ENCODE measurements around the gene EGFR.

The EGFR gene

GRCh38 chr7:55212838-55213237, 194.0 kb downstream of the EGFR start:
- DNase-seq (ENCODE audit: low spot score in 2 of 2) (no peak), ATAC-seq (ENCODE audit: low read depth) (no peak)
- Mint-ChIP-seq H3K27me3 (peaks cover 3% of the 10 kb centered on the region), H3K9me3 (no peaks in the 10 kb centered on the region), H3K36me3 (no peaks in the 10 kb centered on the region), H3K4me3 (no peak overlapping the region), H3K27ac (no peak overlapping the region), H3K4me1 (no peaks in the 10 kb centered on the region)

DNA sequence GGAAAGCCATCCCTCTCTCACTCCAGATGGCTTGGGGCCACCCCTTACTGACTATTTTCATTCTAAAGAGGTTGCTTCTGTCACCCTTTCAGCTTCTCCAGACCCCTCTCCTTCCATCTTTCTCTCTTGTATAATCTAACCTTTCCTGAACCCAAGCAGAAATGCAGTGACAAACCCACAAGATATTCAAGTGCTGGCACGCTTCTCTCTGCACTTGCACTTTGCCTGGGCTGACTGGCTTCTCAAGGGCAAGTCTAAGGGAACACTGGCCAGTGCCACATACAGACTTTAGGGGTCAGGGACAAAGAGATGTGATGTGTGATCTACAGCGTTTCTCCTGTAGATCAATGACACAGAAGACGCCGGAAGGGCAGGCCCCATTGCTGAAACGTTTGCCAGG, 195.9 kb downstream of the EGFR start:
- H3K27me3 Mint-ChIP-seq = peaks cover 3% of the 10 kb centered on the region
- no peak overlapping the region for H3K4me3 Mint-ChIP-seq
- ATAC-seq (ENCODE audit: low read depth) (no peak), DNase-seq (ENCODE audit: low spot score in 2 of 2) (no peak)
- no peaks in the 10 kb centered on the region for H3K36me3 Mint-ChIP-seq
- H3K9me3 Mint-ChIP-seq = no peaks in the 10 kb centered on the region
- H3K27ac Mint-ChIP-seq = no peak overlapping the region
- H3K4me1 Mint-ChIP-seq = no peaks in the 10 kb centered on the region

GRCh38 chr7:55223023-55223422, 204.2 kb downstream of the EGFR start:
- H3K36me3 Mint-ChIP-seq = no peaks in the 10 kb centered on the region
- H3K4me3 Mint-ChIP-seq = no peak overlapping the region
- H3K9me3 Mint-ChIP-seq = peaks cover 5% of the 10 kb centered on the region
- DNase-seq (ENCODE audit: low spot score in 2 of 2) (no peak), ATAC-seq (ENCODE audit: low read depth) (no peak)
- H3K27ac Mint-ChIP-seq = no peak overlapping the region
- H3K27me3 Mint-ChIP-seq = peaks cover 7% of the 10 kb centered on the region
- no peaks in the 10 kb centered on the region for H3K4me1 Mint-ChIP-seq

DNA sequence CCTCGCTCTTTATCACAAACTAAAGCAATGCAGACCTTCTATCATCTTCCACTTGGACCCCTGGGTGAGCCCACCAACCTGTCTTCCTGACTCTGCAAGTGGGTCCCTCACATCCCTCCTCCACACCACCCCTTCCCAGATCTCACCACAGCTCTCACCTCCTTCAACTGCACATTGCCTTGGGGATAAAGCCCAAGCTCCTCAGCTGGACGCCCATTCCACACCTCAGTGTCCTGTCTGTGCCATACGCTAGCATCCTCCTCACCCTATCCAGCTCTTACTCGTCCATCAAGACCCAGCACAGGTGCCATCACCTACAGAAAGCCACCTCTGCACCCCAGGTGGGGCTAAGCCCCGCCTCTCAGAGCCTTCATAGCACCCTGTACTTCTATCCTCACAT, 205.3 kb downstream of the EGFR start:
- H3K36me3 Mint-ChIP-seq = peaks cover 2% of the 10 kb centered on the region
- DNase-seq (ENCODE audit: low spot score in 2 of 2) (no peak), ATAC-seq (ENCODE audit: low read depth) (no peak)
- no peaks in the 10 kb centered on the region for H3K4me1 Mint-ChIP-seq
- H3K27me3 Mint-ChIP-seq = peaks cover 9% of the 10 kb centered on the region
- H3K4me3 Mint-ChIP-seq = no peak overlapping the region
- H3K9me3 Mint-ChIP-seq = peaks cover 8% of the 10 kb centered on the region
- H3K27ac Mint-ChIP-seq = no peak overlapping the region

GRCh38 chr7:55224810-55225209, 206.0 kb downstream of the EGFR start:
- peaks cover 2% of the 10 kb centered on the region for H3K36me3 Mint-ChIP-seq
- H3K9me3 Mint-ChIP-seq = peaks cover 14% of the 10 kb centered on the region
- DNase-seq (ENCODE audit: low spot score in 2 of 2) (no peak), ATAC-seq (ENCODE audit: low read depth) (no peak)
- peaks cover 11% of the 10 kb centered on the region for H3K27me3 Mint-ChIP-seq
- H3K27ac Mint-ChIP-seq = no peak overlapping the region
- no peaks in the 10 kb centered on the region for H3K4me1 Mint-ChIP-seq
- H3K4me3 Mint-ChIP-seq = no peak overlapping the region

DNA sequence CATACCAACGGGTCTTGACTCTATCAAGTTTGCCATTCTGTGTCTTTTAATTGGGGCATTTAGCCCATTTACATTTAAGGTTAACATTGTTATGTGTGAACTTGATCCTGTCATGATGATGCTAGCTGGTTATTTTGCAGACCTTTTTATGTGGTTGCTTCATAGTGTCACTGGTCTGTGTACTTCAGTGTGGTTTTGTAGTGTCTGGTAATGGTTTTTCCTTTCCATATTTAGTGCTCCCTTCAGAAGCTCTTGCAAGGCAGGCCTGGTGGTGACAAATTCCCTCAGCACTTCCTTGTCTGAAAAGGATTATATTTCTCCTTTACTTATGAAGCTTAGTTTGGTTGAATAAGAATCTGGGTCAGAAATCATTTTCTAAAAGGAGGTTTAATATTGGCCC, 211.2 kb downstream of the EGFR start:
- Mint-ChIP-seq H3K36me3 (peaks cover 2% of the 10 kb centered on the region), H3K4me3 (no peak overlapping the region), H3K27me3 (peaks cover 10% of the 10 kb centered on the region), H3K27ac (no peak overlapping the region), H3K9me3 (peaks cover 19% of the 10 kb centered on the region), H3K4me1 (no peaks in the 10 kb centered on the region)
- DNase-seq (ENCODE audit: low spot score in 2 of 2) (no peak), ATAC-seq (ENCODE audit: low read depth) (no peak)

DNA sequence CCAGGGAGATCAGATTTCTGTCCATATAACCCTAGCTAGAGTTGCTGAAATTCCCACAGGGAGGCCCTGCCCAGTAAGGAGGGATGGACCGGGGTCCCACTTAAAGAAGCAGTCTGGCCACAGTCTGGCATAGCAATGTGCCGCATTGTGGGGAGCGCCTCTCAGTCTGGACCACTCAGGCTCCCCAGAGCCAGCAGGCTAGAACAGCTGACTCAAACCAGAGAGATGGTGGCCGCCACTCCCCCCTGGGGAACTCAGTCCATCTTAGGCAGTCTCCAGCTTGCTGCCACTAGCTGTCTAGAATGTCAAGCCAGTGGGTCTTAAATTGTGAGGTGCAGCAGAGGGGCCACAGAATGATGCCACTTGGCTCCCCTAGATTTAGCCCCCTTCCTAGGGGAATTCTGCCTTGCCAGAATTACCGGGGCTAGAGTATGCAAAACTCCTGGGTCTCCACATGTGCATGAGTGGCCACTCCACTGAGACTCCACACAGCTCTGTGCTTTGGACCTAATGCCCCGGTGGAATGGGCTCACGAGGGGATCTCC, 213.0 kb downstream of the EGFR start:
- peaks cover 13% of the 10 kb centered on the region for H3K27me3 Mint-ChIP-seq
- no peak overlapping the region for H3K27ac Mint-ChIP-seq
- no peak for ATAC-seq (ENCODE audit: low read depth)
- DNase-seq (ENCODE audit: low spot score in 2 of 2) = no peak
- H3K4me1 Mint-ChIP-seq = no peaks in the 10 kb centered on the region
- no peak overlapping the region for H3K4me3 Mint-ChIP-seq
- peaks cover 2% of the 10 kb centered on the region for H3K36me3 Mint-ChIP-seq
- H3K9me3 Mint-ChIP-seq = peaks cover 16% of the 10 kb centered on the region

GRCh38 chr7:55233001-55233400, 214.2 kb downstream of the EGFR start:
- Mint-ChIP-seq H3K4me3 (no peak overlapping the region), H3K4me1 (no peaks in the 10 kb centered on the region), H3K27me3 (peaks cover 13% of the 10 kb centered on the region), H3K9me3 (peaks cover 14% of the 10 kb centered on the region), H3K36me3 (peaks cover 2% of the 10 kb centered on the region), H3K27ac (no peak overlapping the region)
- ATAC-seq (ENCODE audit: low read depth) = no peak
- no peak for DNase-seq (ENCODE audit: low spot score in 2 of 2)

- H3K27ac Mint-ChIP-seq = no peak overlapping the region
- DNase-seq (ENCODE audit: low spot score in 2 of 2) (no peak), ATAC-seq (ENCODE audit: low read depth) (no peak)
- H3K4me1 Mint-ChIP-seq = no peaks in the 10 kb centered on the region
- H3K9me3 Mint-ChIP-seq = peaks cover 9% of the 10 kb centered on the region
- H3K4me3 Mint-ChIP-seq = no peak overlapping the region
- peaks cover 10% of the 10 kb centered on the region for H3K27me3 Mint-ChIP-seq
- H3K36me3 Mint-ChIP-seq = no peaks in the 10 kb centered on the region
Observed at GRCh38 chr7:55234408-55234807, 215.6 kb downstream of the EGFR start.

DNA sequence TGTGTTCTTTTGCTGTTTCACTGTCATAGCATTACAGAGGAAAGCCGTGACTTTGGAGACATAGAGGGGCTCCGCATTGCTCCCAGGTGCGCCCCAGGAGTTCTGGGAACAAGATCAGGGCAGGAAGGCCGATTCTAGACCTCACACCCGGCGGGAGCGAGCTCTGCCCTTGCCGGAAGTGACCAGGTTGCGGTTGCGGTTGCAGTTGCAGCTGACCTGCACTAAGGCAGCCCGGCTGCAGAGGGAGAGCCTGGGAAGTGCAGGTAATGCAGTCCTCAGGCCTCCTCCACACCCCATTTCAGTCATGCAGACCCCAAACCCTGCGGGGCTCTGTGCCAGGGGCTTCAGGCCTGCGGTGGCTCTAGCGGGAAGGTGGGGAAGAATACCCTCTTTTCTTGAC, 216.3 kb downstream of the EGFR start:
- Mint-ChIP-seq H3K4me3 (no peak overlapping the region), H3K27ac (no peak overlapping the region), H3K9me3 (peaks cover 5% of the 10 kb centered on the region), H3K4me1 (no peaks in the 10 kb centered on the region), H3K27me3 (peaks cover 10% of the 10 kb centered on the region), H3K36me3 (no peaks in the 10 kb centered on the region)
- ATAC-seq (ENCODE audit: low read depth) (no peak), DNase-seq (ENCODE audit: low spot score in 2 of 2) (no peak)

DNA sequence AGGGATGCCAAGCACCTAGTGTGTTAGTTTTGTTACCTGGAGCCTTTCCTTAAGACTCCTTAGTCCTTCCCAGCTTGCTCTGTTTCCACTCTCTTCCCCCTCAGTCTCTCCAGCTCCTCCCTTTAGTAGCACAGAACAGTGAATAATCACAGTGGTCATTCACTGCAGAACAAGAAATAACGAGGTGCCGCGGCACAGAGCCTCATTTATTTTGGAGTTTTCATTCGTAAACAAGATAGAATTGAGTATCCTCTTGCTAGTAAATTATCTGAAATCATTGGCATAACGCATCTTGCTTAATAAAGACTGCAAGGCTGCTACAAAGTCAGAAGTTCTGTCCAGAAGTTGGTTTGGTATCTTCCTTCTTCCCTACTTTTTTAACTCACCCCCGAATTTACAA, 217.0 kb downstream of the EGFR start:
- Mint-ChIP-seq H3K27ac (no peak overlapping the region), H3K4me1 (no peaks in the 10 kb centered on the region), H3K4me3 (no peak overlapping the region), H3K36me3 (no peaks in the 10 kb centered on the region), H3K9me3 (no peaks in the 10 kb centered on the region), H3K27me3 (peaks cover 10% of the 10 kb centered on the region)
- DNase-seq (ENCODE audit: low spot score in 2 of 2) (no peak), ATAC-seq (ENCODE audit: low read depth) (no peak)

- Mint-ChIP-seq H3K27ac (no peak overlapping the region), H3K4me3 (no peak overlapping the region), H3K9me3 (no peaks in the 10 kb centered on the region), H3K36me3 (no peaks in the 10 kb centered on the region), H3K4me1 (no peaks in the 10 kb centered on the region), H3K27me3 (peaks cover 10% of the 10 kb centered on the region)
- no peak for ATAC-seq (ENCODE audit: low read depth)
- no peak for DNase-seq (ENCODE audit: low spot score in 2 of 2)
Observed at GRCh38 chr7:55236476-55236875, 217.7 kb downstream of the EGFR start.

DNA sequence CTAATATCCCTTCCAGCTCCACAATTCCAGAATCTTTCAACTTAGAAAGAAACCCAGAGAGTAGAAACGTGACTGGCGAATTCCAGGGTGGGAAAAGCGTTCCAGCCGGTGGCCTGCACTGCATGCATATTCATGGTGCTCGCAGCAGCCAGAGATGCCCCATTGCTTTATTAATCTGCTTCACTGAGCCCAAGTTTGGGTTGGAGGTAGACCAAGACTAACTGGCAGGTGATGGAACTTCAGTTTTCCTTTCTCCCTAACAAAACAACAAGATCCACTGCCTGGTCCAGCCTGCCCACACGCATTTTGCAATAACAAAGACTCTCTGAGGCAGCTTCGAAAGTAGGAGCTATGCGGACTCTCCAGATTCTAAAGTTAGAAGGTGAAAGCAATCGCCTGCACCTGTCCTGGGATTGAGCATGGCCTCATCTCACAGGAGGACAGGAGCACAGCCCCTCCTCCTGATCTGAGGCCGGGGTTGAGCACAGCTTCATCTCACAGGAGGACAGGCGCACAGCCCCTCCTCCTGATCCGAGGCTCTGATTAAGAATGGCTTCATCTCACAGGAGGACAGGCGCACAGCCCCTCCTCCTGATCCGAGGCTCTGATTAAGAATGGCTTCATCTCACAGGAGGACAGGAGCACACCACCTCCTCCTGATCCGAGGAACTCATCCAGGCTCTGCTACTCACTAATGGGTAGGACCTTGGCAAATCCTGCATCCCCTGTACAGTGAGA, 218.5 kb downstream of the EGFR start:
- peaks cover 10% of the 10 kb centered on the region for H3K27me3 Mint-ChIP-seq
- no peaks in the 10 kb centered on the region for H3K36me3 Mint-ChIP-seq
- H3K9me3 Mint-ChIP-seq = no peaks in the 10 kb centered on the region
- no peak overlapping the region for H3K4me3 Mint-ChIP-seq
- no peak for DNase-seq (ENCODE audit: low spot score in 2 of 2)
- no peak for ATAC-seq (ENCODE audit: low read depth)
- H3K4me1 Mint-ChIP-seq = no peaks in the 10 kb centered on the region
- H3K27ac Mint-ChIP-seq = no peak overlapping the region

GRCh38 chr7:55239406-55239805, 220.6 kb downstream of the EGFR start:
- no peak for DNase-seq (ENCODE audit: low spot score in 2 of 2)
- Mint-ChIP-seq H3K4me1 (no peaks in the 10 kb centered on the region), H3K27me3 (peaks cover 6% of the 10 kb centered on the region), H3K36me3 (no peaks in the 10 kb centered on the region), H3K4me3 (no peak overlapping the region), H3K27ac (no peak overlapping the region), H3K9me3 (no peaks in the 10 kb centered on the region)
- no peak for ATAC-seq (ENCODE audit: low read depth)

All from memory B cell (primary cell).